IMR-90 (cell line): ENCODE measurements around the gene SARM1.

ENCODE experiments used
- BHLHE40 ChIP-seq: fragments of 150-350 bp; IDR thresholded peaks from 2 replicates; pipeline ENCODE4 v1.6.1; 2016; ENCODE audit warnings: mild to moderate bottlenecking, low read depth, low read length
- CEBPB ChIP-seq: IDR thresholded peaks from 2 replicates; pipeline ENCODE4 v1.6.1; 2012; ENCODE audit warnings: low read depth, low read length, improper control_type of control experiment
- CHD1 ChIP-seq: IDR thresholded peaks from 2 replicates; pipeline ENCODE4 v1.6.1; 2012; ENCODE audit warnings: low read depth, low read length, improper control_type of control experiment
- CTCF ChIP-seq: conservative IDR thresholded peaks from 2 replicates; pipeline ENCODE4 v1.5.1; 2012; ENCODE audit warnings: mild to moderate bottlenecking, low read depth, low read length, improper control_type of control experiment
- MAFK ChIP-seq: IDR thresholded peaks from 2 replicates; pipeline ENCODE4 v1.6.1; 2012; ENCODE audit warnings: low read depth, low read length, improper control_type of control experiment
- MAZ ChIP-seq: IDR thresholded peaks from 2 replicates; pipeline ENCODE4 v1.6.1; 2012; ENCODE audit warnings: low read depth, mild to moderate bottlenecking, low read length, improper control_type of control experiment, moderate library complexity, borderline replicate concordance
- MXI1 ChIP-seq: IDR thresholded peaks from 2 replicates; pipeline ENCODE4 v1.6.1; 2012; ENCODE audit warnings: low read depth, mild to moderate bottlenecking, low read length, moderate library complexity, borderline replicate concordance
- NFE2L2 ChIP-seq: fragments of 150-350 bp; IDR thresholded peaks from 2 replicates; pipeline ENCODE4 v1.6.1; 2016; ENCODE audit warnings: low read depth, mild to moderate bottlenecking, low read length
- POLR2A ChIP-seq: IDR thresholded peaks from 2 replicates; pipeline ENCODE4 v1.6.1; 2012; ENCODE audit warnings: mild to moderate bottlenecking, low read depth, low read length
- RAD21 ChIP-seq: IDR thresholded peaks from 2 replicates; pipeline ENCODE4 v1.6.1; 2012; ENCODE audit warnings: low read length, improper control_type of control experiment
- RCOR1 ChIP-seq: IDR thresholded peaks from 2 replicates; pipeline ENCODE4 v1.6.1; 2012; ENCODE audit warnings: mild to moderate bottlenecking, low read length, improper control_type of control experiment; ENCODE audit not compliant: insufficient replicate concordance
- RFX5 ChIP-seq: IDR thresholded peaks from 2 replicates; pipeline ENCODE4 v1.8.0; 2012; ENCODE audit warnings: low read depth, mild to moderate bottlenecking, low read length, moderate library complexity
- SMC3 ChIP-seq: fragments of 150-350 bp; IDR thresholded peaks from 2 replicates; pipeline ENCODE4 v1.6.1; 2016; ENCODE audit warnings: low read depth, mild to moderate bottlenecking, antibody characterized with exemption, low read length, moderate library complexity
- TF ChIP-seq, protein P1 (sequence below): fragments of 150-350 bp; IDR thresholded peaks from 2 replicates; pipeline ENCODE4 v1.6.1; 2017; ENCODE audit warnings: mild to moderate bottlenecking, antibody characterized with exemption, low read length, low read depth

DNA sequence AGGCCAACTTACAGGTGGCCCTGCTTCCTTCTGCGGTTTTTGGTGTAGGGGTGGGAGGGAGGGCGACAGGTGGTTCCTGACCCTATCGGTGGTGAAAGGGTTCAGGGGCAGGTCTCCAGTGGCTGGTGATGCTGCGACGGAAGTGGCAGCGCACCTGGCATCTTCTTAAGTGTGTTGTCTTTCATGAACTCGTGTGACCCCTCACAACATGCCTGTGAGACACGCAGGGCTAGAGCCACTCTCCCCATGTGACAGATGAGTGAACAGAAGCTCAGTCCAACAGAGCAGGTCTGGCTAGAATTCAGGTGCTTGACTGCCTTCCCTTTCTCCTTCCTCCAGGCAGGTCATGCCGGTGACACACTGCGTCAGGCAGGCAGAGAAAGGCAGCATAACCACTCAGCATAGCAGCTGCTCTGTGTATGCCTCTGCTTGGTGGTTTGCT is 28.0 kb upstream of the SARM1 start:
- TF ChIP-seq CTCF = no peak
- no peak for TF ChIP-seq RAD21
- no peak for TF ChIP-seq RFX5
- TF ChIP-seq, protein P1, sequence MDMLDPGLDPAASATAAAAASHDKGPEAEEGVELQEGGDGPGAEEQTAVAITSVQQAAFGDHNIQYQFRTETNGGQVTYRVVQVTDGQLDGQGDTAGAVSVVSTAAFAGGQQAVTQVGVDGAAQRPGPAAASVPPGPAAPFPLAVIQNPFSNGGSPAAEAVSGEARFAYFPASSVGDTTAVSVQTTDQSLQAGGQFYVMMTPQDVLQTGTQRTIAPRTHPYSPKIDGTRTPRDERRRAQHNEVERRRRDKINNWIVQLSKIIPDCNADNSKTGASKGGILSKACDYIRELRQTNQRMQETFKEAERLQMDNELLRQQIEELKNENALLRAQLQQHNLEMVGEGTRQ = no peak
- no peak for TF ChIP-seq POLR2A
- TF ChIP-seq MXI1 = no peak
- TF ChIP-seq CHD1 = no peak
- no peak for TF ChIP-seq BHLHE40
- TF ChIP-seq MAFK = no peak
- no peak for TF ChIP-seq RCOR1
- no peak for TF ChIP-seq MAZ
- TF ChIP-seq SMC3 = no peak
- TF ChIP-seq NFE2L2 = no peak
- TF ChIP-seq CEBPB = no peak
